Activated T-cell treated with anti-CD3 and anti-CD28 coated beads for 1 hour (primary cell): ENCODE data around the gene GDF3.
"Not testable (repeated sequence)": the region's sequence is repeated elsewhere in the genome, so short reads cannot be mapped to it uniquely, and the experiment has no call there.

Source experiments
- DNase-seq: peaks from one replicate; pipeline ENCODE4 v3.0.0-alpha.2; 2020; ENCODE audit warnings: low read depth

GDF3 gene

DNA sequence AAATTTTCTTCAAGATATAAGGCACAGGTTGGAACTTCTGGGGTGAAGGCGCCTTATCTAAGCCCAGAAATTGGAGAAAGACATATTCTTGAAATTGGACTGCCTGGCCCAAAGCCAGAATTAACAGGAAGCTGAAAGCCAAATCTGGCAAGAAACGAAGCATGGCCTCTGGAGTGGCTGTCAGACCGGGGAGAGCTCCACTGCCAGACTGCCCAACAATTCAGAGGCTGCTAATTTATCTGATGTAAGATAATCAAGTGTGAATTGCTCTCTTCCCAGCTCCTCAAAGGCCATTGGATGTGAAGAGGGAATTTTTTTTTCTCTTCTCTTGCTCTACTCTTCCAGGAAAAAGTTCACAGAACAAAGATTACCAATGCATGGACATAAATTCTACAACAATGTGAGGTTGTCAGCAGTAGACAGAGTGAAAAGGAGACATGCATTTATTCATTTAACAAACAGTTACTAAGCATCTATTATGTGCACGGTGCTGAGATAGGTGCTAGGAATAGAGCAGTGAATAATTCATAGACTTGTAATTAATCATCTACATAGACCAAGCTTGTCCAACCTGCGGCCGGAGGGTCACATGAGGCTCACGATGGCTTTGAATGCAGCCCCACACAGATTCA is at the start of gene GDF3:
GDF3 (minus strand) TSS at position 210 of the 632 bp plus-strand sequence; CDS start at position 163, 47 bp downstream.
- DNase-seq, result no peak

- DNase-seq, result no peak
These were observed 37.4 kb upstream of the GDF3 start for GRCh38 chr12:7732993-7733392.

GRCh38 chr12:7731486-7731885 is 35.9 kb upstream of the GDF3 start:
- DNase-seq, result no peak

- DNase-seq, result not testable (repeated sequence)
These were observed 35.4 kb upstream of the GDF3 start for GRCh38 chr12:7730984-7731383.

DNA sequence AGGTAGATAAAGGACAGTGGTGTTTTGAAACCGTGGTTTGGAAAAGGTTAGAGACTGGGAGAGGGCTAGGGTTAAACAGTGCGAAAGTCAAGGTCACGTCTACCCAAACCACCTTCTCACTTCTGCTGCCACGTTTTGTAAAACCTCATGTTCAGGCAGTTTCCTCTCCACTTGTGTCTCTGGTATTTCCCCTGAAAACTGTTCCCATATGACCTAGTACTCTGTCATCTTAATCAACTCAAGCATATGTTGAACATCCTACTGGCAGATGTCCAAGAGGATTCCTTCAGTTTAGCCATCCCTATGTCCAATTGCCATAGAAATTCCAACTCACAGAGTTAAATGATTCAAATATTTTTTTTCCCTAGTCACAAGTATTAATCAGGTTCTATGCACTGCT is 34.2 kb upstream of the GDF3 start:
- DNase-seq, result no peak

DNA sequence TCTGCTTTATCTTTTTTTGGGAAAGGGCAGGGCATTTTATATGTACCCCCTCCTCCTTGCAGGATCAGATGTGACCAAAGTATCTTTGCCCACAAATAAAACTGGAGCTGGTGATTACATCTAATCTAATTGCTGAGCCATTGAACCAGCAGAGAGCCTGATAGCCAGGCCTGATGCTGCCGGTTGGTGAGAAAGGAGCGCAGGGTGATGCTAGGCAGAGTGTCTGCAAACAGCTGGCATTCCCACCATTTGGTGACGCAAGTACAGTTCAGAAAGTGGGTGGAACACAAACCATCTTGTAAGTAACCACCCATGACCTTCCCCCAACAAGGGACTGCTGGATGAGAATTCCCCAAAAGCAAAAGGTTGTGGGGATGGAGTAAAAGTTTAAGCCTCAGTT is 28.4 kb upstream of the GDF3 start:
- DNase-seq, result no peak

GRCh38 chr12:7719946-7720730 is 24.6 kb upstream of the GDF3 start:
- DNase-seq, result no peak

DNA sequence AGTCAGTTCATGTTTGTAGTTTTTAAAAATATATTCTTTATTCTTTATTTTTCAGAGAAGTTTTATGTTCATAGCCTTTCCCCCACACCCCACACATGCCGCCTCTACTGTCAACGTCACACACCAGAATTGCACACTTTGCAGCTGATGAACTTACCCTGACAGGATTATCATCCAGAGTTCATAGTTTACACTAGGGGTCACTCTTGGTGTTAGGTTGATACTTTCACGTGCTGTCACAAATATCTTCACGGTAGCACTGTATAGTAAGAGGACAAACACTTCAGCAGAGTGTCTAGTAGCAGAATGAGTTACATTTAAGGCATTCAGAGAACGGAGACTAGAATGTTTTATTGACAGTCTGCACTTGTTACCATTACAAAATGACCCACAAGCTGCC is 20.8 kb upstream of the GDF3 start:
- no peak for DNase-seq

DNA sequence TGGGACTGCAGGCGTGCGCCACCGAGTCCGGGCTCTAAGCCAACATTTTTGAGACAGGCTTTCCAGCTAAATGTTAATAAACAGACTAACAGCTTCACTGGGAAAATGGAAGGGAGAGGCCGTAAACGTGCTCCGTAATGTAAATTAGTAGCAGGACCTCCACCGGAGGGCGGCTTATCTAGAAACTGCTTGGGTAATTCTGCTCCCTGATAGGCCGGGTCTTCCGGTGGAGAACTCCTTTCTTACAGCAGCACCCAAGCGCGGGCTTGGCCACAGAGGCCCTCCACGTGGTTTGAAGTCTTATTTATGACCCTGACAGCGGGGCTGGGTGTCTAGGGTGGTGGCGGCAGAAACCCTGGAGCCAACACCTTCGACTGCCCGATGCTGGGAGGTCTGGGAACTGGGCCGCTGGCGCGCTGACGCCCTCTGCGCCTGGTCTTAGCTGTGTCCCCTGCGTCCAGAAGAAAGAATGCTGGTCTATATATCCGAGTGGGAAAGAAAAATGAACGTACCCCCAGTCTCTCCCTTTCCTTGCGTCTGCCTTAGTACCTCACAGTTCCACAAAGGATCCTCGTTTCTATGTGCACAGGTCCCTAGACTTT is 17.4 kb upstream of the GDF3 start:
- no peak for DNase-seq

DNA sequence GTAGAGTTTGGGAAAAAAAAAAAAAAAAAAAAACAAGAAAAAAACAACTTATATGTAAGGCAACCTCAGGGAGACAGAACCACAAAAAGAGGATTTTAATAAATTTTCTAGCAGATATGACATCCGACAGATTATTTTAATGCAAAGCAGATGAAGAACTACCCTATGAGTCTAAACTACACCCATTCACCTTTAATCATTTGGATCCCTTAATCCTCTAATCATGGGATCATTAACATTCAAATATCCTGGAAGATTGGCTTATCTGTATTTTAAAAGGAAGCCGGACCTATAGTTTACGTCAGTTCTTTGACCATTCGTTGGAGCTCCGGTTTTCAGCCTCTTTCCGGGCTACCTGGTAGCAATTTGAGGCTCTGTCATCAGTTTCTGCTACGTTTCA is 15.6 kb upstream of the GDF3 start, which contains the start of gene DPPA3:
DPPA3 (plus strand) TSS at position 301 of the 400 bp plus-strand sequence. CDS start 138 bp downstream, outside the sequence.
- no peak for DNase-seq

GRCh38 chr12:7709969-7710675 is 14.5 kb upstream of the GDF3 start:
- no peak for DNase-seq

- no peak for DNase-seq
These were observed 10.3 kb upstream of the GDF3 start for GRCh38 chr12:7705846-7706245.

- no peak for DNase-seq
These were observed 376 bp downstream of the GDF3 start for GRCh38 chr12:7695237-7695560.

DNA sequence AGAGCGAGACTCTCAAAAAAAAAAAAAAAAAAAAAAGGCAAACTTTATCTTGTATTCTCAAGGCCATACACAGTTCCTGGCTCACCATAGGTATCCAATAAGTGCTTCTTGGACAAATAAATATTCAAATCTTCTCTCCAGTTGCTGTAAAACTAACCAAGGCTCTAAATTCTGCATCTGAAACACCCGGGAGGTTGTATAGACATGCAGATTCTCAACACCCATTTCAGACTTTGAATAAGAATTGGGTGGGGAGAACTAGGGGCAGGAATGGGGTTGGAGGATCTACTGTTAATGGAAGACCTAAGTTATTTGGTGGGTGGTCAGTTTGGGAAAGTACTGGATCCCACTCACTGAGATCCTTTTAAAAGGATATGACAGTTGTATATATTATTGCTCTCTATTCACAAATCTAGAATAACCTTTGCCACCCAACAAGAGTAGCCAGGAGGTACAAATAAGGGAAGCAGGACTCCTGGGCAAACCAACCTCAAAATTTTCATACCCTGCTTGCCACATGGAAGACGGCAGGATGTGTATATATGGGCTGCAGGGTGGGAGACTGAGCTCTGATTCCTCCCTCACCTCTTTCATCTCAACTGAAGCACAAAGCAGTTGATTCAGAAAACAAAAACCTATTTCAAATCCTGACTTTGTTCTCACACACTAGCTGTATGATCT is 879 bp downstream of the GDF3 start:
- no peak for DNase-seq

- DNase-seq, result no peak
These were observed 1.8 kb downstream of the GDF3 start for GRCh38 chr12:7693793-7694192.

DNA sequence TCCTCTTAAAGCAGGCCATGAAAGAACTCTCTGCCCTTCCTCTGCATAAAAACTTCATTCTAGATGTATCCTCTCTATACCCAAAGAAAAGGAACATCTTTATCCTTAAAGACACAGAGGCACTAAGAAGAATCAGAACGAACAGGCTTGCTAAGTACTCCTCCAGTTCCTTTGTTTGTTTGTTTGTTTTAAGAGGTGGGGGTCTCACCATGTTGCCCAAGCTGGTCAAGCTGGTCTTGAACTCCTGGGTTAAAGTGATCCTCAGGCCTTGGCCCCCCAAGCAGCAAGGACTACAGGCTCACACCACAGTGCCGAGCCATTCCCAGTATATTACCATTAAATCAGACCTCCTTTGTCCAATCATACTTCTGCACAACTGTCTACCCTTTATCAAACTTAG is 14.0 kb downstream of the GDF3 start:
- no peak for DNase-seq

DNA sequence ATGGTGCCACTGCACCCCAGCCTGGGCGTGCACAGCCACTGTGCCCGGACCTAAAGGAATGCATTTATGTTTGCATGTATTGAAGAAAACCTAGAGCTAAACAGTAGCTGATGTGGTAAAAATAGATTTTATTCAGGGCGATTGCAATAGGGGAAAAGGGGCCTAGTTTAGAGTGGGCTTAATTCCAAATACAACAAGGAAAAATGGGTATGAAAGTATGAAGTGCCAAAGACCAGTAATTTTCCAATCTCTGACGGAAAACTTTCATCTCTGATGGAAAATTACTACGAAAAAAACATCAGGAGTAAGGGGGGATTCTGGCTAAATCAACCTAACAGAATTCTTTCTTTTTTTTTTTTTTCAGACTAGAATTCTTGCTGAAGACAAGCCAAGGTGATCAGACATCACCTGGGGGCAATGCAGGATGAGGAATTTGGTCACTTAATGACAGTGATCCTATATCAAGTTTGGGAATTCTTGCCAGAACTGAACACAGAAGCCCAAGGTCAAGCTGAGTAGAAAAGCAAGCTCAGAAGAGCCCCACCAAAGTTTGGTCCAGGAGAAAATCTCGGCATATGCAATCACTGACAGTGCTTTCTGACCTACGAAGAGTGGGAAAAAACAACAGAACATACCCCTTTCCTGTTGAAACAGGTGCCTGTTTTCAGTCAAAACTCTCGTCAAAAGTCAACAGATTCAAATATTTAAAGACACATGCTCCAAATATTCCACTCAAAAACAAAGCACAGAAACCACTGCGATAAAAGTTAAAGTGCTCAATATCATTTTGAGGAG is 16.1 kb downstream of the GDF3 start:
- DNase-seq, result no peak

GRCh38 chr12:7678744-7679143 is 16.8 kb downstream of the GDF3 start:
- no peak for DNase-seq

DNA sequence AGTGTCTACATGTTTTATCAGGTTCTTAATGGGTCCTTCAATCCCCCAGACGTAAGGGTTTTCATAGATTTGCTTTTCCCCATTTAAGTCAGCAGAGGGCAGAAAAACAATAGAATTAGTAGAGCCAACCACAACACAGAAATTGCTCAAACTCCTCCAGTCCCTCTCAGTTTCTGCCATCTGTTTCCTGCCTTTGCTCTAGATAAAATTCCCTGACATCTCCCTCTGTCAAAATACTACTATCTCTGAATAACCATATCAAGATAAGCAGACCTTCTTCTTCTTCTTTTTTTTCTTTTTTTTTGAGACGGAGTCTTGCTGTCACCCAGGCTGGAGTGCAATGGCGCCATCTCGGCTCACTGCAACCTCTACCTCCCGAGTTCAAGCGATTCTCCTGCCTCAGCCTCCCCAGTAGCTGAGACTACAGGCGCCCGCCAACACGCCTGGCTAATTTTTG is 18.1 kb downstream of the GDF3 start:
- DNase-seq, result not testable (repeated sequence)

DNA sequence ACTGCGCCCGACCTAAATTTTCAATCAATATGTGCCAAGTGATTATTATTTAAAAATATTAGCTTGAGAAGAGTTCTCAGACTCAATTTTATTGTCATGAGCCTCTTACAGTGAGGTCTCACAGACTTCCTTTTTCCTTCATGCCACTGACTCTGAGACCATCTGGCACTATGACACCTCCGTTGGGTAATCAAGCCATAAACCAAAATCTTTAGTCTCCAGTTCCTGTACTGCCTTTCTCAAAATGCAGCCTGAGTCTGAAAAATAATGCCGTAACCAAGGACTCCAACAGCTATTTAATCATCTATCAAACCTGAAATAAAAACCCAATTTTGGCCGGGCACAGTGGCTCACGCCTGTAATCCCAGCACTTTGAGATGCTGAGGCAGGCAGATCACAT is 20.1 kb downstream of the GDF3 start:
- DNase-seq, result not testable (repeated sequence)

DNA sequence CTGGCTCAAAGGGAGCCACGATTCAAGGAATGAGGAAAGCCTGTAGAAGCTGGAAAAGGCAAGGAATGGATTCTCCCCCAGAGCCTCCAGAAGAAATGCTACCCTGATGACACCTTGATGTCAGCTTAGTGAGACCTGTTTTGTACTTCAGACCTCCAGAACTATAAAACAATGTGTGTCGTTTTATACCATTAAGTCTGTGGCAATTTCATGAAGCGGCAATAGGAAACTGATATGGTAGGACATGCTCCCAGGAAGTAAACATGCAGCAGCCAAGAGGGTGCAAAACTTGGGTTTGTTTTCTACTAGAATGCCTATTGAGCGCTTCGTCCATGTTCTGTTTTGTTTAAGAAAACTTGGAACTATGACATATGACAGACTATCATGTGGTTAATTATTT is 27.4 kb downstream of the GDF3 start:
- no peak for DNase-seq
